Neural progenitor cell (in vitro differentiated cells): ENCODE data around the gene GUCY1B1.

Experiments
- EZH2 ChIP-seq: fragments of 200-600 bp; sonication (generic); IDR thresholded peaks from 2 replicates; pipeline ENCODE4 v1.6.1; 2017; ENCODE audit warnings: antibody characterized with exemption, mild to moderate bottlenecking, moderate library complexity
- TF ChIP-seq, protein P1 (sequence below): fragments of 200-600 bp; sonication (generic); IDR thresholded peaks from 2 replicates; pipeline ENCODE4 v1.5.1; 2017; ENCODE audit warnings: antibody characterized with exemption, mild to moderate bottlenecking

DNA sequence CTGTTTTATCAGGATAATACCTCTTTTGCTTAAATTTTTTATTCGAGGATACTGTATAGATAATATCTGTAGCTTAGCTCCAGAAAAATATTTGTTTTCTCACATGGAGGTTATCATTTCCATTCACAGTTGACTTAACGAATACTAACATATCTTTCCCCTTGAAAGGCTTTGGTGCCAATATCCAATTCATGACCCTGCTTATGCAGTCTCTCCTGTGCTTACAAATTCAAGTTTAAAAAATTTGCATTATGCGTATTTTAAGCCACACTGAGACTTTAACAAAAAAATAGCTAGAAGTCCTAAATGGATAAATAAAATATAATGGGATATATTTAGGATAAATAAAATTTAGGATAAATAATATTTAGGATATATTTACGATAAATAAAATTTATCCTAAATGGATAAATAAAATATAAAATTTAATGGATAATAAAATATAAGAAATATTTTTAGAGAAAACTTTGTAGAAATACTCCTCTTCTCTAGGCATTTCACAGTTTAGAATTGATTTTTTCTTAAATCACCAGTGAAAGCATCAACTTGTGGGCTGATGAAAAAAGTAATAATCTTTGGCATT lies 22.5 kb downstream of the GUCY1B1 start:
- no peak for TF ChIP-seq EZH2
- TF ChIP-seq, protein P1, sequence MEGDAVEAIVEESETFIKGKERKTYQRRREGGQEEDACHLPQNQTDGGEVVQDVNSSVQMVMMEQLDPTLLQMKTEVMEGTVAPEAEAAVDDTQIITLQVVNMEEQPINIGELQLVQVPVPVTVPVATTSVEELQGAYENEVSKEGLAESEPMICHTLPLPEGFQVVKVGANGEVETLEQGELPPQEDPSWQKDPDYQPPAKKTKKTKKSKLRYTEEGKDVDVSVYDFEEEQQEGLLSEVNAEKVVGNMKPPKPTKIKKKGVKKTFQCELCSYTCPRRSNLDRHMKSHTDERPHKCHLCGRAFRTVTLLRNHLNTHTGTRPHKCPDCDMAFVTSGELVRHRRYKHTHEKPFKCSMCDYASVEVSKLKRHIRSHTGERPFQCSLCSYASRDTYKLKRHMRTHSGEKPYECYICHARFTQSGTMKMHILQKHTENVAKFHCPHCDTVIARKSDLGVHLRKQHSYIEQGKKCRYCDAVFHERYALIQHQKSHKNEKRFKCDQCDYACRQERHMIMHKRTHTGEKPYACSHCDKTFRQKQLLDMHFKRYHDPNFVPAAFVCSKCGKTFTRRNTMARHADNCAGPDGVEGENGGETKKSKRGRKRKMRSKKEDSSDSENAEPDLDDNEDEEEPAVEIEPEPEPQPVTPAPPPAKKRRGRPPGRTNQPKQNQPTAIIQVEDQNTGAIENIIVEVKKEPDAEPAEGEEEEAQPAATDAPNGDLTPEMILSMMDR = no peak
